ENCODE data around the gene AMMECR1.

The AMMECR1 gene

DNA sequence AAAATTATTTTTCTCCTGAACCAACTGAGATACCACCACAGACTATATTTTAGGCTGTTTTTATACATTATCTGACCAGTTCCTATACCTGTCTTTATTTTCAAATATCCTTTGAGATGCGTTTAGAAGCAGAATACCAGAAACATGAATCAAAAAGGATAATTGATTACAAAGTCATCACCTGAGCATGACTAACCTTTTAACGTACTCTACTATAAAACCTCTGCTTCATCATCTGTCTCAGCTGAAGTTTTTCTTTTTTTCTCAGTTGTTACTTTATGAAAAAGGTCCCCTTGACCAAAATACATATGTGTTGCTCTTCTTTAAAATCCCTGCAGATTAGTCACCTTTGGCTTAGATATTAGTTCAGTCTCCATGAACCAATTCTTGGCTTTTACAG, 109.8 kb downstream of the AMMECR1 start:
- DNase-seq: no peak

DNA sequence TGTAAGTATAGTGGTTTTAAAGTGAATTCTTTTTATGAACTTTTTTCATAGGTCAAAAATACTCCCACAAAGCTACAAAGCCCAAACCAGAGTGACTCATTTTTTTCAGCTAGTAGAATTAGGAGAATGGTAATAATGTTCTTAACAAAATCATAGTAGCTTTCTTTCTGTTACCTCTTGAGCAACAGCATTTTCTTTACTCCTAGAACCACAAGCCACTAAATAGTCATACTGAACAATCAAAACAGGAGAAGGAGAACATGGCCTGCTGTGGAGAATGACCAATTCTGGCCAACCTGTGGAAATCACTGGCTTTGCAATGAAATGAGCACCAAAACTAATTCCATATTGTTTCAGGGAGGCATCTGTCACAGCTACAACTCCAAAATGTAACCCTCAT, 112.9 kb downstream of the AMMECR1 start:
- DNase-seq: no peak

DNA sequence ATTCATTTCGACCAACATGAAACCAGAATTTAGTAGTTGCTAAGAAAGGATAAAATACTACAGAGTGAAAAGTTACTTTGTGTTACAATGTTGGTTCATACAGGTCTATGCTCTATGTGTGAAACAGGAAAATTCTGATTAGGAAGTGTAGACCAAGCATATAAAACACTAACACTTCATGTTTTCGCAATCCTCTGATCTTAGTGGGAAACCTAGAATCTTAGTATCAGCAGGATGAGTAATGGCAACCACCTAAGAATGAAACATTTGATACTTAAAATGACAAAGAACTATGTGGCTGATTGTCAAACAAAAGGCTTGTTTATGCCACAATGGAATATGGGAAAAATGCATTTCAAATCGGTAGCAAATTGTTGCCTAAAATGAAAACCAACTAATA, 116.1 kb downstream of the AMMECR1 start:
- DNase-seq: no peak

DNA sequence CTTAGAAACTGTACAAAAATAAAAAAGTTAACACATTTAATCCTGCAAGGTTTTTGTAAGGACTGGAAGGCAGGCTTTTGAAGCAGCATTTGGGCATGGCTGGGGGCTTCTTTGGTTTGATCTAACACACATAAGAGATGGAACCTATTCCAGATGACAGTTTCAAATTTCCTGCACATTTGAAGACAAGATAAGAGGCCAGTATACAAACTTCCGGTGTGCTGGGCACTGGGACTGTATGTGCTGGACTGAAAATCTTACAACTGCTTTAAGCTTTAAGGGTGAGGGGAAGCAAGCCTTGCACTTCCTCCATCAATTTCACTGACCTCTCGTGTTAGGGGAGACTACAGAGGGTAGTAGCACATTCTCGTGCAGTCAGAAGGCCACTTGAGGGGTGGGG, 122.9 kb downstream of the AMMECR1 start:
- DNase-seq: no peak

DNA sequence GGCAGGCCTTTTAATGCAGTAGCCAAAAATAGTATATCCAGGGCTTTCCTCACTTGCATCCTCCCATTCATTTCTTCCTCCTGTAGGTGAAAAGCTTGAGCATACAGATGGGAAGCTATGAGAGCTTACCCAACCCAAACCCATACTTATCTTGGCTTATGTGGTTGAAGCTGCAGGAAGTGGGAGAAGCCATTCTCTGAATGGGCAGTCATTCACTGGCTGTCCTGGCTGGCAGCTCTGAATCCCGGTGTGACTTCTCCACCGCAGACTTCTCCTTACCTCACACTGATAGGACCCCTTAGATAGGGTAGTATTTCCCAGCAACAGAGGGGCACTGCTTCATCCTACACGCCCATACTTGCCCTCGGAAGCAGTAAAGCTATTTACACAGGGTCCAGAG, 125.4 kb downstream of the AMMECR1 start:
- no peak for DNase-seq

DNA sequence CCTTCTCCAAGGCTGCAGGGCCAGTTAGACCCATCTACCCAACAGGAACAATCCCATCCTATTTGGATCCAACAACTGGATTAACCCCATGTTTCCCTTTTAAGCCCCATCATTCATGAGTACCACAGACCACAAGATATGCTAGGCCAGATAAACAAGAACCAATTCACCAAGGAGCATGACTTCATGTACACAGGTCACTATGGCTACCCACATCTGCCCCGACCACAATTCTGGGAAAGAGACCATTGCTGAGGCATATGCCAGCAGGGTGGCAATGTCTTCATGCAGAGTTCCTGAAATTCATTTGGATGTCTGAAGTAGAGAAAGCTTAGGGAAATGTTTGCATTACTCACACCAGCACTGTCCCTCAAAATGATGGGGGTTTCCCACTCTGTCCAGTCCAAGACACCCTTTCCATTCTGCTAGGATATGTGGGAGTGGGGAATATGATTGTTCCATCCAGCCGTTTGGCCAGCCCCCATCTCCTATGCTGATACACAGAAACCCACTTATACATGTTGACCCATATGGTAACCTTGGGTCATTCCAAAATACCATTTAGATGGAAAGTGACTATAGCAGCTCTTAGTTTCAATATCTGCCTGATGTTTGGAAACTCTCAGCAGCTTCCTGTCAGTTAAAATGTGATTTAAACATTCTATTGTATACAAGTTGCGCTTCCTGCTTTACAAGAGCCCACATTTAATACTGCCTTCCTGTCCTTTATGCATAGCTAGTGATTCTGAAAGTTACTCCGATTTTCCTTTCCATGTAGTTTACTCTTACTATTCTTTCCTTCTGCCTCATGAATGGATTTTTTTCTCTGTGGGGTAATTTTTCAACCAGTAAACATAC, 129.0 kb downstream of the AMMECR1 start:
- peak; percentile 4 to 23 for DNase-seq

DNA sequence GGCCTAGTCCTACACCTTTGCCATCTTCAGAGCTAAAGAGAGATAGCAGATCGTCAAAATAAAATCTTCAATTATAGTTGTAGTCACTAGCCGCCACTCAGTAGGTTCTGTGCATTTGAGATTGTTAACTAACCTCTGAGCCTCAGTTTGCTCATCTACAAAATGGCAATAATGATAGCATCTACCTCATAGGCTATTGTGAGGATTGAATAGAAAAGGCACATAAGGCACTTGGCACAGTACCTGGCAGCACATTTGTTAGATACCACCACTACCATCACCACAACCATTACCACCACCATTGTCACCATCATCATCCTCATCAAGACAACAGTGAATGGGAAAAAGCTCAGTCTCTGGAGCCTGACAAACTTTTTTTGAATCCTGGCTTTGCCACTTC, 134.6 kb downstream of the AMMECR1 start:
- DNase-seq: no peak

DNA sequence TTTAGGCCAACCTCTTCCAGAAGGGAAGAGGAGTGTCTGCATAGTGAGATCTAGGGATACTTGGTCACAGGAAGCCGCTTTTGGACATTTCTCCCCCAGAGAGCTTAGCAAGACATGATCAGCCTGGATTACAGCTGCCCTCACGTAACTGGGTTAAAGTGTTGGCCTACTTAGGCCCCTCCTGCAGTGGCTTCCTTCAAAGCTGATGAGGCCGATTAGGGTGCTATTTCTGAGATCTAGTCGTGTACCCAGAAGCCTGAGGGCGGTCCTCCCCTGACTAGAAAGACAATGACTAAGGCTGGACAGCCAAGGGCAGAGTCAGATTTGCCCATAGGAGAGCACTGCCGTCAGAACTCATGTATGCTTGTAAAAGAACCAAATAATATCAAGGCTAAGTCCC, 135.0 kb downstream of the AMMECR1 start:
- DNase-seq: no peak

DNA sequence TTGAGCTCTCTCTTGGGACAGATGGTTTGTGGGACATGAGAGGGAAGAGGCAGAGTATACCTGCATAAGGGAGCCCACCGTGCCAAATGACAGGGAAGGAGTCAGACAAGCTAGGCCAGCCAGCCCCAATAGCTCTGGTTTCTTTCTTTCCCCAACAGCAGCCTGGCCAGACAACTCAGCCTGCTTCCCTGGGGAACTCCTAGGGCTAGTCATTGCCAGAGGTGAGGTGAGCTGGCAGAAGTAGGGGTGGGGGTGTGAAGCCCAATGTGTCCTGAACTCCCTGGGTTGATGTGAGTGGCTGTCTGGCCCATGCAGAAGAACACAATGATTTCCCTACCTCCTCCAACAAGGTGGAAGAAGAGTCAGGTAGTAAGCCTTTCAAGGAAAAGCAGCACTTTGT, 135.5 kb downstream of the AMMECR1 start:
- DNase-seq: no peak

DNA sequence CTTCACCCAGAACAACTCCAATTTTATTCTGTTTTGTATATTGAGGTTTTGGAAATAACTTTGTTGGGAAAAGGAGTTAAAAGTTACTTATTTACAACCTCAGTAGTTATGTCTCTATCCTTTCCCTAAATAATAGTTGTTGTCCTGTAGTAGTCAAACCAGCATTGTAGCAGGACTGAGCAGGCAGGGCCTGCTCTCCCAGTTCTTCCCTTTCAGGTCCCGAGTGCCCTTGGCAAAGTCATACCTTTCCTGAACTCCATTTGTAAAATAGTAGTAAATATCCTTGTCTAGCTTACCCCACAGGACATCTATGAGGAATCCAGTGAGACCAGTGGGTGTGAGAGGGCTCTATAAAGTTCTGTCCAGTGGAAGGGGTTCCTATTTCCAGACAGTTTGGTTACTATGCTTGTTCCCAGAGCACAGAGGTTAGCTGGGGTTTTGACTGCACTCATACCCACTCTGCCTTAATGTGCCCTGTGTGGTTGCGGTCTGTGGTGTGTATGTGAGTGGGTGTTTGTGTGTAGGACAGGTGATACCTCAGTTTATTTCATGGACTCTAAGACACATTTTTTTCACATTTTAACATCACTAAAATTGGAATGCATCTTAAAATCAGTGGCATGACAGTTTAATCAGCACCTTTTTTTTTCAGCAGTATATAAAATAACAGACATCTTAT, 136.3 kb downstream of the AMMECR1 start:
- DNase-seq: no peak

DNA sequence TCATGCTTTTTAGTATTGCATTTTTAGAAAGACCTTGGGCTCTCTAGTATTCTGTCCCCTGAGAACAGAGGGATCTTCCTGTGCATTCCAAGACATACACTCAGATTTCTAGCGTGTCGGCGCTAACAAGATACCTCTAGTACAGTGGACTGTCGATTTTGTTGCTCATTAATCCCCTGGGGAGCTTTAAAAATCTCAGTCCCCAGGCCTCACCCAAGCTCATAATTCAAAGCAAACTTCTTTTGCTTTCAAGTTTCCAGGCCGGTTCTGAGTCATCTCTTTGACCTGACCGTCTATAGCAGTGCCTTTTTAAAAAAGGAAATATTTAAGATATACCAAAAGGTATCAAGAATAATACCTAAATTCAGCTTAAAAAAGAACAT, 137.0 kb downstream of the AMMECR1 start:
- DNase-seq: no peak

DNA sequence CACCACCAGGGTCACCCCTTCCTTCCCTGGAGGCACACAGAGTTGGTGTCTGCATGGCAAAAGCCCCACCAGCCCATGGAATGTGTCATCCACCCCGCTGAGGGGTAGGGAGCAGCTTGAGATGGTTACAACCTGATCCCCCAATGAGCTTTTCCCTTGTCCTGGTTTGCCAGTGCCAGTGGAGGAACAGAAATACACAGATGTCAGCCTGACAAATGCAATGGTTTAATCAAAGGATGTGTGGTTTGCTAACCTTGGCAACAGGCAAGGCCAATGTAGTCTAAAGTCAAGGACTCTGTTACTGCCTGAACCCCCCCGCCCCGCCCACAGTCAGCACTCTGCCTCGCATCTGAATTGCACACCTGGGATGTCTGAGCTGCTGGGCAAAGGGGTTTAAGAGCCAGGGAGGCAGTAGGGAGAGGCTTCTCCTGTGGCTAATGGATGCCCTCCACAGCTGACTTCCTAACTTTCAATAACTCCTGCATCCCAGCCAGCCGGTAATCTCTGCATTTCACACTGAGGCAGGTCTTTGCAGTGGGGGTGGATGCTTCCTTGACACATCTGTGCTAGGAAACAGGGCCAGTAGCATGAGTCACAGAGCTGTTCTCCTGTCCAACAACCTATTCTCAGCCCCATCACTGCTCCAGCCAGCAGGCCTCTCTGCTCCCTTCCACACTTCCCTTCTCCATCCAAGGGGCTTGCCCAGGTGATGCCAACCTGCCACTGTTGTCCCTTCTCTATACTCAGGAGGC, 137.5 kb downstream of the AMMECR1 start:
- DNase-seq: no peak

DNA sequence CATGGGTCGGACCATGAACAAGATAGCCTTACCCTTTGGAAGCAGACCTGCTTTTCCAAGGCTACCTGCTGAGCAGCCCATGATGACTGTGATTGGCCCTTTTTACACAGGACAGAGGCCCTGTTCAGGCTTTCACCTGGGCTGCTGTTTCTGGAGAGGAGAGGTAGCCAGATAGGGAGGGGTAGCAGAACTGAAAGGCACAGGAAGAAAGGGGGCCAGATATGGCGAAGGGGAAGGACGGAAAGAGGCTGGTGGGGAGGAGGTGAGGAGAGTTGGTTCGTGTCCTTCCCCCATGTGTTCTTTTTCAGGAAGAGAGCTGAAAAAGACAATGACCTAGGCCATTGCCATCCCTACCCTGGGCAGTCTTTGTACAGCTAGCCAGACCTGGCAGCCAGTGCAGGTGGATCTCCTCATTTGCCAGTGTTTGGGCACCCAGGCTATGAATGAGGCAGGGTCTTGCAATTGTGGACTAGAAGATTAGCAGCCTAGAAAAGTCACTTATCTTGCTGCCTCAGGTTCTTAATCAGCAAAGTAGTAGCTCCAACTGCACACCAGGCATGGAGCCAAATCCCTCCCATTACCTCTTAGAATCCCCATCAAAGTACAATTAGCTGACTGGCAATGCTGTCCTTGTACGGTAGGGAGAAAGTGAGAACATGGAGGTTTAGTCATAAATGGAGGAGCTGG, 139.6 kb downstream of the AMMECR1 start:
- DNase-seq: no peak

DNA sequence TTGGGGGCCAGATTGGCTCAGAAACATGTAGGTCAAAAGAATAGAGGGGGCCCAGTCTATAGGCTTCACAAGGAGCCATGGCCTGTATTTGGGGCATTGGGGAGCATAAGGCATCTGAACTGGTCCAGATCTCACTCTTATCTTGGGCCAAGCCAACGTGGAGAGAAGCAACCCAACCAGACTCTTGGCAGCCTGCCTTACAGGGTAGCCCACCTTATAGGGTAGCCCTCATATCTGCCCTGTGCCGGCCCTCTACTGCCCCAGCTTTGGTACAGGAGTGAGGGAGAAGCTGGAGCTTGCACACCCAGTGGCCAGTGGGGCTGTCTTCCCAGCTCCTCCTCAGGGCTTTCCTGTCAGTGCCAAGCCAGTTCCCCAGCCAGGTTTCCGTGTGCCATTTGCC, 142.2 kb downstream of the AMMECR1 start:
- no peak for DNase-seq

DNA sequence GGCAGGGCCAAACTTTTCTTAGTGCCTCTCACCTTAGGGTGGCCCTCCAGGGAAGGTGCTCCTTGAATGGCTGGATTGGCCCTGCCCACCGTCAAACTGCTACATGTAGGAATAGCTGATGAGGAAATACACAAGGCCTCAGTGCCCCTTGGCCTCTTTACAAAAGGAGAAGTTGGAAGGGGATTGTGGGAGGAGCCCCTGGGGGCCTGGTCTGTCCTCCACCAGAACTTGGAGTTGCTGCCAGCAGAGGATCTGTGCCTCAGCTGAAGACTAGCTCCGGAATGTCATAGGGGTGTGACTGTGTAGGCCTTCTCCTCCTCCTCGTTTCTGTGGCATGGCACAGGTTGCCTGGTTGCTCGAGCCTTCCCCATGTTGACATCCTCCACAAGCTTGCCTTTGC, 142.7 kb downstream of the AMMECR1 start:
- peak; percentile 22 to 65 for DNase-seq

DNA sequence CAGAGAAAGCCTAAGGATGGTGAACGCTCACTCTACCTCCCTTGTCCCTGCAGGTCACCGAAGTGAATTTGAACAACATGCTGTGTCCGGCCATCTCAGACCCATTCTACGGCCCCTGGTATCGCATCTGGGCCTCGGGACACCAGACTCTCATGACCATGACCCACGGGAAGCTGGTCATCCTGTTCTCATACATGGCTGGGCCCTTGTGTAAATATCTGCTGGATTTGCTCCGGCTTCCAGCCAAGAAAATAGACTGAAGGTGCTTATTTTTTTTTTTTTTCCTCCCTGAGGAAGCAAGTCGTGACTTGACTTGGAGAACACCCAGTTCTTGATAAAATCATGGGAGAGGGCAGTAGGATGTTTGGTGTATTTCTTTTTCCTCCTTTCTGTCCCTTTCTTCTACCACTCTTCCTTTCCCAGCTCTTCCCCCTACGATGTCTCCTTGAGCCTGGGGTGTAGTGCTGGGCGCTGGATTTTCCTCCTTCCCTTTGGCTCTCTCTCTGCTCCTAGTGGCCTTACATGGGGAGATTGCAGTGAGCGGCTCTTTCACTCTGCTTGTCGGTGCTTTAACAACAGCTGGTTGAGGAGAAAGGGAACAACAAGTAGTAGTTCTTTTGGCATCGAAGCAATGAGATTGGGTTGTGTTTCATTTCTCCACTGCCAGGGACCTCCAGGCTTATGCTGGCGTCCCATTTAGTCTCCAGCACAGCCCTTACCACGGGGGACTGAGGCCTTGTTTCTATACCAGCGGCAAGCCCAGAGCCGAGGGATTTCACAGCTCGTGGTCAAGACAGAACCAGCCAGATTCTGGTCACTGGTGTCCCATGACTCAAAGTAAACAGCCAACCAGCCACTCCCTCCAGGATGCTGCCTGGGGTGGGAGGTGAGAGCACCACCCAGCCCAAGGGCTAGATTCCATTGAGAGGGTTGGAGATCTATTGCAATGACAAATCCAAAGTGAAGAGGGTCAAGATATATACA, 144.4 kb downstream of the AMMECR1 start:
- no peak for DNase-seq

DNA sequence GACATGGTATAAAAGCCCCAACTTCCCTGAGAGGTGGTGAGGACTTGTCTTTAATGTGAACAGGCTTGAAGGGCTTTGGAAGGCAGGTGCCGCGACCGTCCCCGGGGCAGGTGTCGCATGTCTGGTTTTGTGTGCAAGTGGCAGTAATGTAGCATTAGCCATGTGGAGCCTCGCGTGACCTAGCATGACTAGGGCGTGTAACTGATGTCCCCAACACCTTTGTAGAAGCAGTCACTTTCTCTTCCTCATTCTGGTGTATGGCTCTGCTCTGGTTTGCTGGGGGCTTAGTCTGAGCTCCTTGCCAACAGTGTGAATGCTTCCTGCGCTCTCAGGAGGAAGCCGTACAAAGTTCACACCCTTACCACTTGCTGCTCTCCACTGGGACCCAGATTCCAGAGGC, 145.7 kb downstream of the AMMECR1 start:
- DNase-seq: no peak

DNA sequence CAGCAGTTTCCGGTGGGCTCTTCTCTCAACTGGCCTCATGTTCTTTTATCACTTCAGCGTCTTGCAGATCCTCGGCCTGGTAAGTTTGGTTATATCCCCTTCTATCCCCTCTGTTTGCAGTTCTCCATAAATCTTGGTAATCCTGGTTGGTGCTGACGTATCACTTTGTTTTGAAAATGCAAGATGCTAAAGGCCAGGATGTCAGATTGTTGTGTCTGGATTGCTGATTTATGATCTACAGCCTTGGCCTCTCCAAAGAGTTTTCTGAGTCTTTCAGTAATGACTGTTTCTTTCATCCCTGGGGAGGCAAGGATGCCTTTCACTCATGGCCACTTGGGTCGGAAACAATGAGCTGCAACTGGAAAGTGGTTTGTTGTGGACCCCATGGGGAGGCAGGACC, 146.4 kb downstream of the AMMECR1 start:
- DNase-seq: no peak

DNA sequence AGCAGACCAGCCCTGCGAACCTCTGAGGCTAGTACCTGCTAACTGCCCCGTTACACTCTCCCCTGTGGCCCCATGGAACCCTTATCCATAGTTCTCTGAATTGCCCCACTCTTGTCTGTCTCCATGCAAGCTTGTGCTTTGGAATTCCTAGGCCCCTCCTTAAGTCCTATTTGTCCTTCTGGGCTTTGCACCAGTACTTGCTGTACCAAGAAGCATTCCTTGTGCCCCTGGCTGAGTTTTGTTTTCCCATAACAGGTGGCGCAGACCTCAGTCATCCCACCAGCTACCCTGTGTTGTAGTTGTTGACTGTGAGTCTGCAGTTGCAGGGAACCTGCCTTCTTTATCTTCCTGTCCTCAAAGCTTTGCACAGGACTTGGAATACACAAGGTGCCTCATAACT, 147.9 kb downstream of the AMMECR1 start:
- DNase-seq: no peak

DNA sequence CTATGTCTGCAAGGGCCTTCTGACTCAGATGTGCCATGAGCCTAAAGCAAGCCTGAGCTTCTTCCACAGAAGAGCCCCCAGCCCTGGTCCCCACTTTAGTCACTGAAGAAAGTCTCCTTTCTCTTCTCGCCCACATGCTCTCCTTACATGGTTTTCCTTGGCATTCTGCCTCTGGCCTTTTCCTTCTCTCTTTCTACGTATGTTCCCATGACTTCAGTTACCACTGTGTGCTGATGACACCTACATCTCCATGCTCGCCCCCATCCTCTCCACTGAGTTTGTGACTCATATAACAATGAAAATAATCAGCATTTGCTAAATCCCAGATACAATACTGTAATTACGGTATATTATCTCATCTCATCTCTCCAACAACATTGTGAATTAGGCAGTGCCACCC, 149.3 kb downstream of the AMMECR1 start:
- no peak for DNase-seq

DNA sequence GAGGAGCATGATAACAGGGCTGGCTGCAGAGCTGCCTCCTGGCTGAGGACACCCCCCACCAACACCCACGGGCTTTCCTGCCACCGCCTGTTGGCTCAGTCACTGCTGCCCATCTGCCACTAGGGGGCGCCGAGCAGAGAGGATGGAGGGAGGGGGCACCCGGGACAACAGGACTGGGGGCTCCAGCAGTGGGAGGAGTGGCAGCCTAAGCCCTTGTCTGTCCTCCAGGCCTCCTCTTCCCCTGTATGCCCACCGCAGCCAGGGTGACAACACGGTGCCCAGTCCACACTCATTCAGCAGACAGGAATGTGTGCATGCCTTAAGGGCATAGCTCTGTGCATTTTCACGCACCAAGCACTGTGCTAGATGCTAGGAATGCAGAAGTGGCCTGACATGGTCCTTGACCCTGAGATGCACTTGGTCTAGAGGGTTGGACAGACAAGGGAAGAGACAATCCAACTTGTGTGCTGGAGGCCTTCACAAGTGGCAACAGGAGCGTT, 149.9 kb downstream of the AMMECR1 start:
- DNase-seq: peak in 1 of 2 donors; percentile 17

DNA sequence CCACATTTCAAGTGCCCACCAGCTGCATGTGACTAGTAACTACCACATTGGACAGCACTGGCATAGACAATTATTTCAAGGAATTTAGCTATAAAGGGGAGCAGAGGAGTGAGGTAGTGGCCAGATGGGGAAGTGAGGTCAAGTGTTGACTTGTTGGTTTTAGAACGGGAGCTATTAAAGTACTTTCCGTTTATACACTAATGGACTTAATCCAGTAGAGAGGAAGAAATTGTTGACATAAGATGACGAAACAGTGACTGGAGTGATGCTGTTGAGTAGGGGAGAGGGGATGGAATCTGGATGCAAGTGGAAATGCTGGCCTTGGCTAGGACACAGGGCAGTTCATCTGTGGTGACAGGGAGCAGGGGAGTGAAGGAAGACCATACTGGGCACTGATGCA, 154.4 kb downstream of the AMMECR1 start:
- no peak for DNase-seq

All from inflammatory macrophage treated with lipopolysaccharide for 1 hour (primary cell).